ENCODE data around the gene RHOV. TPM values are rescaled to one million over a fixed set of nuclear protein-coding genes. Genes with fewer than 3 reads are reported as not detected.

Gene RHOV
- total and polyA plus RNA-seq, 10 of the 15 experiments (the other 5 are each of a cell fraction or from before 2014, with no cell fraction given), result 0.24 to 39.3 (median 9.3) TPM

DNA sequence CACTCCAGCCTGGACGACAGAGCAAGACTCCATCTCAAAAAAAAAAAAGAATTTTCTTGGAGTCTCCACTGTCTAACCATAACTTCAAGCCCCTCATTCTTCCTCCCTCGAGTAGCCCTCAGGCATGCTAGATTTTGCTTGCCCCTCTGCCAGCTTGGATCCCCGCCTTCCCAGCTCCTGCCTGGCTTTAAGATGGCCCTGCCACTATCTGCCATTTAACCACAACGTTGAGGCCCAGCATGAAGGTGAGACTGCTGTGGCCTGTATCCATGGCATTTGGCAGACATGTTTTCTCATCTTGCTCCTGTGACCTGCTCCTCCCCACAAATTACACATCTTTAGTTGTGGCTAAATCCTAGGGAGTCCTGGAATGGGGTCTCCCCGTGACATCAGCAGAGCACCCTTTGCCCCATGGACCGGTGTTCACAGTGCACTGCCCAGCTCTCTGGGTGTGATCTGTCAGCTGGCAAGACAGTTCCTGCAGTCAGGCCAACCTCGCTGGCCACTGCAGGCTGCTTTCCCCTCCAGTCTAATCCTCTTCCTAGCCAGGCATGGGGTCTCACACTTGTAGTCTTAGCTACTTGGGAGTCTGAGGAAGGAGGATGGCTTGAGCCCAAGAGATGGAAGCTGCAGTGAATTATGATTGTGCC lies 30.6 kb upstream of the RHOV start:
- ChIA-PET CTCF (interaction anchor here (0.6 to 11.9 kb wide), 41 partner anchors 9 to 428 kb away, joined by 3 to 157 read pairs (median 4); partner anchors contain the start of genes DLL4, NUSAP1, OIP5 and VPS18), SMC1A (ENCODE audit: uncharacterized antibody, unreplicated experiment) (interaction anchor here (0.5 to 6.5 kb wide), 20 partner anchors 8 to 283 kb away, joined by 3 to 49 read pairs (median 5); partner anchors contain the start of gene VPS18), POLR2A (interaction anchor here (0.6 to 1.9 kb wide), 5 partner anchors 9 to 534 kb away, joined by 3 to 10 read pairs (median 3); no protein-coding TSS in a partner anchor), RAD21 (ENCODE audit: unreplicated experiment) (interaction anchor here (0.6 to 7.0 kb wide), 19 partner anchors 10 to 1191 kb away, joined by 3 to 82 read pairs (median 4); partner anchors contain the start of genes LTK and VPS18)
- 0 out of 2 replicates have a peak, but pooled peaks have one; percentile 15 for TF ChIP-seq RUNX3 (IDR thresholded peaks at IDR 0.05; ENCODE audit: low read length)
- no peak for TF ChIP-seq SUPT20H (IDR thresholded peaks at IDR 0.05; ENCODE audit: borderline replicate concordance, control insufficient read depth, low read depth, low read length)
- no peak for DNase-seq (ENCODE audit: low read depth, low spot score)
- BruUV-seq (replicated peaks), result no TSS peak
- no peaks in the 10 kb centered on the region for H3K9me3 ChIP-seq (replicated peaks; ENCODE audit: control insufficient read depth, insufficient read depth, low read length)
- H3K4me1 ChIP-seq (ENCODE audit: control insufficient read depth, insufficient read depth, low read length), result peaks cover 24% of the 10 kb centered on the region
- WGBS (ENCODE audit: insufficient coverage, insufficient replicate concordance, low lambda C conversion rate, missing lambda C conversion rate), result 55% methylated on average over 7 of the region's 7 CpGs
- H3K9ac ChIP-seq (ENCODE audit: control insufficient read depth, insufficient read depth, low read length), result no peak overlapping the region
- H3K36me3 ChIP-seq (ENCODE audit: control insufficient read depth in 2 of 2, insufficient read depth in 2 of 2, low read length in 1 of 2), result peaks cover 11 to 24% of the 10 kb centered on the region in 2 experiments
- no peak for ATAC-seq
- peaks cover 2% of the 10 kb centered on the region for H3K79me2 ChIP-seq (ENCODE audit: control insufficient read depth, insufficient read depth, low read length)
- H3K4me2 ChIP-seq (ENCODE audit: control insufficient read depth, insufficient read depth), result no peak overlapping the region
- H3K27me3 ChIP-seq (replicated peaks in 1 of 2; ENCODE audit: control insufficient read depth in 2 of 2, insufficient read depth in 2 of 2, low read length in 1 of 2), result no peaks in the 10 kb centered on the region
- in situ Hi-C loops (cut with MboI), result loop anchor here (5.0 kb wide), 1 partner anchor 283 kb away; no protein-coding TSS in a partner anchor
- FAIRE-seq, result no peak
- no peak overlapping the region for H3K4me3 ChIP-seq
- H2AFZ ChIP-seq (ENCODE audit: control insufficient read depth, low read depth, low read length), result no peak overlapping the region
- intact Hi-C loops (cut with micrococcal nuclease; ENCODE audit: unreplicated experiment), result loop anchor here (1.0 to 5.0 kb wide), 3 partner anchors 38 to 281 kb away; no protein-coding TSS in a partner anchor
- H3K27ac ChIP-seq (ENCODE audit: control insufficient read depth, insufficient read depth), result no peak overlapping the region
- no peaks in the 10 kb centered on the region for H4K20me1 ChIP-seq (ENCODE audit: control insufficient read depth, insufficient read depth)
